Right lobe of liver (tissue), 4 donors: ENCODE results near the gene PPP4C.

Experiments
- CTCF ChIP-seq, 4 donors: fragments of 200-600 bp in 3 of 4; fragments of 450-650 bp in 1 of 4; IDR thresholded peaks; one replicate each; pipeline versions ENCODE4 v1.5.1 to v1.8.0; 2016 to 2022; ENCODE audit warnings: antibody characterized with exemption in 4 of 4, mild to moderate bottlenecking in 2 of 4
- POLR2A ChIP-seq: fragments of 450-650 bp; IDR thresholded peaks from one replicate; pipeline ENCODE4 v1.6.1; 2017; ENCODE audit warnings: antibody characterized with exemption, mild to moderate bottlenecking
- donor health status: DM: no; HTN: no; CAD: no.
- donor health status: DM: no; HTN: no; CAD: no.
- donor health status: DM: no; HTN: yes; CAD: no.

- no peak for TF ChIP-seq POLR2A
- TF ChIP-seq CTCF (IDR thresholded peaks at IDR 0.05) = no peak
Measured at GRCh38 chr16:30108059-30108850, 32.5 kb downstream of the PPP4C start.
